SIG-M5 treated with dmso at 0.1 percent for 504 hours (cell line): ENCODE results near the gene VAMP8.
"Not testable (repeated sequence)": the region's sequence is repeated elsewhere in the genome, so short reads cannot be mapped to it uniquely, and the experiment has no call there.

Source experiments
- DNase-seq: peaks from one replicate; lab custom pipeline; 2025; ENCODE audit not compliant: unreplicated experiment; lab: John Stamatoyannopoulos, UW

The VAMP8 gene

GRCh38 chr2:85577386-85578242 is at the start of gene VAMP8:
Gene VAMP8 (plus strand): TSS chr2:85577586. CDS start chr2:85577647, 61 bp downstream.
- DNase-seq = peak; percentile 77

- no peak for DNase-seq
Observed at GRCh38 chr2:85527787-85528186, 49.6 kb upstream of the VAMP8 start.

- DNase-seq = no peak
Observed at GRCh38 chr2:85528355-85528754, 49.0 kb upstream of the VAMP8 start.

- DNase-seq = no peak
Observed at GRCh38 chr2:85529809-85530208, 47.6 kb upstream of the VAMP8 start.

GRCh38 chr2:85531589-85531988 is 45.8 kb upstream of the VAMP8 start:
- no peak for DNase-seq

GRCh38 chr2:85534099-85534498 is 43.3 kb upstream of the VAMP8 start:
- no peak for DNase-seq

GRCh38 chr2:85534881-85535280 is 42.5 kb upstream of the VAMP8 start:
- peak; percentile 78 for DNase-seq

GRCh38 chr2:85536479-85536878 is 40.9 kb upstream of the VAMP8 start:
- no peak for DNase-seq

GRCh38 chr2:85537600-85538506 is 39.5 kb upstream of the VAMP8 start:
- peak; percentile 62 for DNase-seq

GRCh38 chr2:85538507-85539360 is 38.7 kb upstream of the VAMP8 start, which contains the start of gene MAT2A:
Gene MAT2A (plus strand): TSS chr2:85539168. CDS start chr2:85539288, 120 bp downstream.
- peak; percentile 93 for DNase-seq

- DNase-seq = peak; percentile 63
Observed at GRCh38 chr2:85539361-85540132, 37.8 kb upstream of the VAMP8 start.

GRCh38 chr2:85540133-85540648 is 37.2 kb upstream of the VAMP8 start:
- DNase-seq = no peak

GRCh38 chr2:85541262-85541661 is 36.1 kb upstream of the VAMP8 start:
- DNase-seq = no peak

- DNase-seq = no peak
Observed at GRCh38 chr2:85541753-85542457, 35.5 kb upstream of the VAMP8 start.

GRCh38 chr2:85542777-85543176 is 34.6 kb upstream of the VAMP8 start:
- no peak for DNase-seq

GRCh38 chr2:85544254-85544691 is 33.1 kb upstream of the VAMP8 start:
- DNase-seq = not testable (repeated sequence)

GRCh38 chr2:85544915-85545779 is 32.2 kb upstream of the VAMP8 start:
- DNase-seq = not testable (repeated sequence)

- no peak for DNase-seq
Observed at GRCh38 chr2:85545780-85546240, 31.6 kb upstream of the VAMP8 start.
